ENCODE measurements around the gene ATP8B1.
A peak's percentile ranks its signal among the peaks of the same experiment; 100 is the strongest.

Gene ATP8B1

GRCh38 chr18:57784034-57784800 lies 18.9 kb downstream of the ATP8B1 start:
- Histone ChIP-seq H3K4me2 (ENCODE audit: insufficient read depth, low read length) (no peak overlapping the region), H4K20me1 (ENCODE audit: insufficient read depth, low read length) (no peaks in the 10 kb centered on the region), H3K27ac (ENCODE audit: low read length) (no peak overlapping the region), H3K9me3 (ENCODE audit: insufficient read depth, low read length, severe bottlenecking) (no peaks in the 10 kb centered on the region), H3K27me3 (ENCODE audit: insufficient read depth, low read length, poor library complexity) (no peaks in the 10 kb centered on the region), H2AFZ (ENCODE audit: low read depth, low read length) (no peak overlapping the region), H3K4me1 (ENCODE audit: insufficient read depth, low read length) (peaks cover 15% of the 10 kb centered on the region), H3K4me3 (ENCODE audit: low read depth in 1 of 2, low read length in 2 of 2) (no peak overlapping the region), H3K36me3 (ENCODE audit: insufficient read depth, low read length) (0 out of 2 replicates have a peak, but pooled peaks cover 3% of the 10 kb centered on the region), H3K9ac (ENCODE audit: low read depth, low read length) (no peak overlapping the region), H3K79me2 (ENCODE audit: insufficient read depth, low read length) (no peaks in the 10 kb centered on the region)
- DNase-seq (no peak), ATAC-seq (ENCODE audit: insufficient read depth, low read depth) (no peak)
- TF ChIP-seq EZH2 (IDR thresholded peaks at IDR 0.05; ENCODE audit: borderline replicate concordance, low read depth, low read length, severe bottlenecking) (no peak), CTCF (IDR thresholded peaks at IDR 0.05; ENCODE audit: borderline replicate concordance, extremely low read depth, low read length, poor library complexity, severe bottlenecking) (no peak)

GRCh38 chr18:57782049-57782448 lies 21.1 kb downstream of the ATP8B1 start:
- Histone ChIP-seq H3K4me3 (ENCODE audit: low read depth in 1 of 2, low read length in 2 of 2) (no peak overlapping the region), H2AFZ (ENCODE audit: low read depth, low read length) (no peak overlapping the region), H3K36me3 (ENCODE audit: insufficient read depth, low read length) (0 out of 2 replicates have a peak, but pooled peaks cover 3% of the 10 kb centered on the region), H3K4me2 (ENCODE audit: insufficient read depth, low read length) (no peak overlapping the region), H3K27ac (ENCODE audit: low read length) (no peak overlapping the region), H4K20me1 (ENCODE audit: insufficient read depth, low read length) (no peaks in the 10 kb centered on the region), H3K9ac (ENCODE audit: low read depth, low read length) (no peak overlapping the region), H3K4me1 (ENCODE audit: insufficient read depth, low read length) (peaks cover 15% of the 10 kb centered on the region), H3K79me2 (ENCODE audit: insufficient read depth, low read length) (no peaks in the 10 kb centered on the region), H3K9me3 (ENCODE audit: insufficient read depth, low read length, severe bottlenecking) (no peaks in the 10 kb centered on the region), H3K27me3 (ENCODE audit: insufficient read depth, low read length, poor library complexity) (no peaks in the 10 kb centered on the region)
- no peak for ATAC-seq (ENCODE audit: insufficient read depth, low read depth)
- no peak for TF ChIP-seq EZH2 (IDR thresholded peaks at IDR 0.05; ENCODE audit: borderline replicate concordance, low read depth, low read length, severe bottlenecking)
- TF ChIP-seq CTCF (IDR thresholded peaks at IDR 0.05; ENCODE audit: borderline replicate concordance, extremely low read depth, low read length, poor library complexity, severe bottlenecking) = no peak
- no peak for DNase-seq

- peak overlapping the region; percentile 50 for H3K27ac ChIP-seq (ENCODE audit: low read length)
- no peaks in the 10 kb centered on the region for H4K20me1 ChIP-seq (ENCODE audit: insufficient read depth, low read length)
- H3K4me2 ChIP-seq (ENCODE audit: insufficient read depth, low read length) = no peak overlapping the region
- TF ChIP-seq EZH2 (IDR thresholded peaks at IDR 0.05; ENCODE audit: borderline replicate concordance, low read depth, low read length, severe bottlenecking) (no peak), CTCF (IDR thresholded peaks at IDR 0.05; ENCODE audit: borderline replicate concordance, extremely low read depth, low read length, poor library complexity, severe bottlenecking) (no peak)
- H3K36me3 ChIP-seq (ENCODE audit: insufficient read depth, low read length) = 0 out of 2 replicates have a peak, but pooled peaks cover 3% of the 10 kb centered on the region
- H3K9ac ChIP-seq (ENCODE audit: low read depth, low read length) = no peak overlapping the region
- H2AFZ ChIP-seq (ENCODE audit: low read depth, low read length) = no peak overlapping the region
- no peaks in the 10 kb centered on the region for H3K27me3 ChIP-seq (ENCODE audit: insufficient read depth, low read length, poor library complexity)
- H3K4me1 ChIP-seq (ENCODE audit: insufficient read depth, low read length) = peaks cover 28% of the 10 kb centered on the region
- no peaks in the 10 kb centered on the region for H3K9me3 ChIP-seq (ENCODE audit: insufficient read depth, low read length, severe bottlenecking)
- ATAC-seq (ENCODE audit: insufficient read depth, low read depth) (no peak), DNase-seq (no peak)
- no peaks in the 10 kb centered on the region for H3K79me2 ChIP-seq (ENCODE audit: insufficient read depth, low read length)
- H3K4me3 ChIP-seq (ENCODE audit: low read depth in 1 of 2, low read length in 2 of 2) = no peak overlapping the region
These were observed 22.3 kb downstream of the ATP8B1 start for GRCh38 chr18:57780706-57781347.

All from DND-41 (cell line).